Tibial nerve (tissue), 4 donors: ENCODE data around the gene PKNOX2. TPM values are rescaled to one million over a fixed set of nuclear protein-coding genes. Genes with fewer than 3 reads are reported as not detected.

Experiments
- DNase-seq, 2 donors: peaks; one replicate each; pipeline ENCODE4 v3.0.0-alpha.2; 2019; ENCODE audit warnings: low spot score in 2 of 2
- H3K27ac ChIP-seq, 4 donors: fragments of 200-600 bp; sonication (generic) in 3 of 4; one replicate each; pipeline ENCODE4 v1.5.1; 2017 to 2019; ENCODE audit warnings: mild to moderate bottlenecking in 1 of 4
- H3K27me3 ChIP-seq, 2 donors: fragments of 200-600 bp; sonication (generic) in 1 of 2; one replicate each; pipeline versions ENCODE4 v1.5.1 to v1.6.0; 2017 to 2019
- H3K36me3 ChIP-seq, 3 donors: fragments of 200-600 bp; sonication (generic); one replicate each; pipeline ENCODE4 v1.5.1; 2018 to 2019
- H3K4me1 ChIP-seq, 4 donors: fragments of 200-600 bp; sonication (generic) in 3 of 4; one replicate each; pipeline ENCODE4 v1.5.1; 2017 to 2019
- H3K4me3 ChIP-seq, 4 donors: fragments of 200-600 bp; sonication (generic) in 3 of 4; one replicate each; pipeline ENCODE4 v1.5.1; 2017 to 2019; ENCODE audit warnings: mild to moderate bottlenecking in 1 of 4, moderate library complexity in 1 of 4
- H3K9me3 ChIP-seq, 4 donors: fragments of 200-600 bp; sonication (generic) in 3 of 4; one replicate each; pipeline ENCODE4 v1.5.1; 2017 to 2019
- EP300 ChIP-seq, 2 donors: sonication (generic); formaldehyde crosslinking; IDR thresholded peaks; one replicate each; pipeline ENCODE4 v1.6.1; 2017; ENCODE audit warnings: antibody characterized with exemption in 2 of 2, mild to moderate bottlenecking in 1 of 2
- POLR2A ChIP-seq, 2 donors: fragments of 450-650 bp; IDR thresholded peaks; one replicate each; pipeline ENCODE4 v1.6.1; 2017; ENCODE audit warnings: antibody characterized with exemption in 2 of 2, mild to moderate bottlenecking in 2 of 2, moderate library complexity in 2 of 2
- WGBS, 2 donors: methylation state at CpG; one replicate each; pipeline ENCODE4 v1.1.5; 2018; 5-methylcytosine and 5-hydroxymethylcytosine counted together
- total RNA-seq, 4 donors: library from RNA; depleted of rRNA; stranded (reverse); fragments of >200 nt; gene quantifications; one replicate each; pipeline ENCODE4 v1.1.0, GENCODE V29; 2016
- TF ChIP-seq, protein P1 (sequence below), 5 experiments: fragments of 200-600 bp in 3 of 5; fragments of 450-650 bp in 2 of 5; sonication (generic) in 3 of 5; IDR thresholded peaks; one replicate each; pipeline ENCODE4 v1.5.1; 2016 to 2019; ENCODE audit warnings: antibody characterized with exemption in 5 of 5, mild to moderate bottlenecking in 3 of 5, moderate library complexity in 2 of 5

Gene PKNOX2
- total RNA-seq, 4 donors from 2014 or later: 5.7 to 7.2 (median 6.4) TPM

DNA sequence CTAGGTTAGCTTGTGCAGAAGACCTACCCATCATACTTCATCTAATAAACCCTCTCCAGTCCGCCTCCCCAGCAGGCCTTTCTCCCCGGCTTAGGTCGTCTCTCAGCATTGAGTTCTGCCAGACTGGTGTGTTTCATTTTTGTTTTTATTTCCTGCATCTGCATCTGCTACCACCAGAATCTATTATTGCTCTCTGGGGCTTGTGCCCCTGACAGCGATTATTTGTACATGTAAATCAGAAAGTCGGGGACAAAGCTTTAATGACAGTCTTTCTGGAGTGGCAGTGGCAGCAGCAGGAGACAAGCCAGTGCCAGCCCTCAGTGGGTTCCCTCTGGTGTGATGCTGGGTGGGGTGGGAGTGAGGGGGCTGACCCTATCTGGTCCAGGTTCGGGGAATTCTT is 127.5 kb downstream of the PKNOX2 start:
- 86 to 90% methylated on average over 6 of the region's 6 CpGs for WGBS, 2 donors
- TF ChIP-seq, protein P1, sequence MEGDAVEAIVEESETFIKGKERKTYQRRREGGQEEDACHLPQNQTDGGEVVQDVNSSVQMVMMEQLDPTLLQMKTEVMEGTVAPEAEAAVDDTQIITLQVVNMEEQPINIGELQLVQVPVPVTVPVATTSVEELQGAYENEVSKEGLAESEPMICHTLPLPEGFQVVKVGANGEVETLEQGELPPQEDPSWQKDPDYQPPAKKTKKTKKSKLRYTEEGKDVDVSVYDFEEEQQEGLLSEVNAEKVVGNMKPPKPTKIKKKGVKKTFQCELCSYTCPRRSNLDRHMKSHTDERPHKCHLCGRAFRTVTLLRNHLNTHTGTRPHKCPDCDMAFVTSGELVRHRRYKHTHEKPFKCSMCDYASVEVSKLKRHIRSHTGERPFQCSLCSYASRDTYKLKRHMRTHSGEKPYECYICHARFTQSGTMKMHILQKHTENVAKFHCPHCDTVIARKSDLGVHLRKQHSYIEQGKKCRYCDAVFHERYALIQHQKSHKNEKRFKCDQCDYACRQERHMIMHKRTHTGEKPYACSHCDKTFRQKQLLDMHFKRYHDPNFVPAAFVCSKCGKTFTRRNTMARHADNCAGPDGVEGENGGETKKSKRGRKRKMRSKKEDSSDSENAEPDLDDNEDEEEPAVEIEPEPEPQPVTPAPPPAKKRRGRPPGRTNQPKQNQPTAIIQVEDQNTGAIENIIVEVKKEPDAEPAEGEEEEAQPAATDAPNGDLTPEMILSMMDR (IDR thresholded peaks at IDR 0.05): no peak
- no peak for TF ChIP-seq POLR2A (IDR thresholded peaks at IDR 0.05)
- TF ChIP-seq EP300 (IDR thresholded peaks at IDR 0.05): no peak
- peaks cover 0 to 26% (median 7%) of the 10 kb centered on the region in 4 donors for H3K4me1 ChIP-seq
- no peak for DNase-seq
- no peak overlapping the region for H3K4me3 ChIP-seq
- H3K36me3 ChIP-seq: no peaks in the 10 kb centered on the region
- no peaks in the 10 kb centered on the region for H3K27me3 ChIP-seq
- no peak overlapping the region for H3K27ac ChIP-seq
- no peaks in the 10 kb centered on the region for H3K9me3 ChIP-seq

GRCh38 chr11:125293596-125293995 is 129.0 kb downstream of the PKNOX2 start:
- Histone ChIP-seq H3K9me3 (no peaks in the 10 kb centered on the region), H3K4me1 (peaks cover 0 to 11% (median 0%) of the 10 kb centered on the region in 4 donors), H3K27me3 (no peaks in the 10 kb centered on the region), H3K27ac (no peak overlapping the region), H3K4me3 (no peak overlapping the region), H3K36me3 (no peaks in the 10 kb centered on the region)
- WGBS, 2 donors: 80 to 88% methylated on average over 5 of the region's 5 CpGs
- no peak for DNase-seq
- no peak for TF ChIP-seq EP300 (IDR thresholded peaks at IDR 0.05)
- TF ChIP-seq, protein P1 (IDR thresholded peaks at IDR 0.05): no peak

GRCh38 chr11:125295931-125296330 is 131.4 kb downstream of the PKNOX2 start:
- DNase-seq: no peak
- Histone ChIP-seq H3K4me1 (peaks cover 0 to 8% (median 2%) of the 10 kb centered on the region in 4 donors), H3K36me3 (no peaks in the 10 kb centered on the region), H3K27me3 (no peaks in the 10 kb centered on the region), H3K27ac (no peak overlapping the region), H3K9me3 (no peaks in the 10 kb centered on the region), H3K4me3 (no peak overlapping the region)
- WGBS, 2 donors: 55 to 60% methylated on average over 6 of the region's 6 CpGs
- TF ChIP-seq, protein P1 (IDR thresholded peaks at IDR 0.05): no peak
- TF ChIP-seq POLR2A (IDR thresholded peaks at IDR 0.05) (no peak), EP300 (IDR thresholded peaks at IDR 0.05) (no peak)

DNA sequence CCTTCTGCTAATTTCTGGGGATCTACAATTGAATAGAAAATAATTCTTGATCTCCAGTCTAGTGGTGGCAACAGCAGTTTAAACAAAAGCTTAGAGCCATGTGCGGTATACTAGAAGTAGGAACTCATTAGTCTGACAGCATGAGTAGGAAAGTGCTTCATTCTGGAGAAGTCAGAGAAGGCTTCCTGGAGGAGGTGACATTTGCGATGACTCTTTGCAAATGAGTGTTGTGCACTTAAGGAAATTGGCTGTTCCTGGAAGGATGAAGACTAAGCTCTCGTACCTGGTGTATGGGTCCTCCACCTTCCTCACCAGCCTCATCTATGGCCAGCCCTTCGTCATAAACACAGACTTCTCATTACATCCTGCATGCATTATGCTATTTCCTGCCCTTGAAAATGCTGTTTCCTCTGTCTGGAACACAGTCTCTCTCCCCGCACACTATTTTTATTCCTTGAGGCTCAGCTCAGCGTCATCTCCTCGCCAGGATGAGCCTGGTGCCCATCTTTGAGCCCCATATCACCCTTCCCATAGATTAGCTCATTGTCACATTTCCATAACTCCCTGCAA is 132.9 kb downstream of the PKNOX2 start:
- no peak for TF ChIP-seq EP300 (IDR thresholded peaks at IDR 0.05)
- no peak for TF ChIP-seq POLR2A (IDR thresholded peaks at IDR 0.05)
- TF ChIP-seq, protein P1 (IDR thresholded peaks at IDR 0.05): no peak
- no peak overlapping the region for H3K27ac ChIP-seq
- DNase-seq: no peak
- H3K36me3 ChIP-seq: no peaks in the 10 kb centered on the region
- H3K4me3 ChIP-seq: no peak overlapping the region
- no peaks in the 10 kb centered on the region for H3K27me3 ChIP-seq
- peaks cover 0 to 11% (median 3%) of the 10 kb centered on the region in 4 donors for H3K4me1 ChIP-seq
- no peaks in the 10 kb centered on the region for H3K9me3 ChIP-seq
- 88 to 90% methylated on average over 7 of the region's 7 CpGs for WGBS, 2 donors

DNA sequence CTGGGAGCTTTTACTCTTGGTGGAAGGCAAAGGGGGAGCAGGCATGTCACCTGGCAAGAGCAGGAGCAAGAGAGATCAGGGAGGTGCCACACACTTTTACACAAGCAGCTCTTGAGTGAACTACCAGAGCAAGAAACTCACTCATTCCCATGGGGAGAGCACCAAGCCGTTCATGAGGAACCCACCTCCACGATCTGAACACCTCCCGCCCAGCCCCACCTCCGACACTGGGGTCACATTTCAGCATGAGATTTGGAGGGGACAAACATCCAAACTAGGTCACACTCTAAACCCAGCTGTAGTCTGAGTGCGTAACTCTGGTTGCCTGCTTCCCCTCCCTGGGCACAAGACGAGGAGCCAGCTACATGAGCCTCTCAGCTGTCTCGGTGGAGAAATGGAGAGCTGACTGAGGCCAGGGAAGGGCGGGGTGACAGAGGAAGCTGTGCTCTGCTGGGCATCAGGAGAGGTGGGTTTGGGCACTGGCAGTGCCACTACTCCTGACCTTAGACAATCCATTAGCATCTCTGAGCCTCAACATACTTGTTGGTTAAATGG is 134.6 kb downstream of the PKNOX2 start:
- Histone ChIP-seq H3K27ac (no peak overlapping the region), H3K4me3 (no peak overlapping the region), H3K4me1 (peaks cover 0 to 11% (median 3%) of the 10 kb centered on the region in 4 donors), H3K36me3 (no peaks in the 10 kb centered on the region), H3K27me3 (no peaks in the 10 kb centered on the region), H3K9me3 (no peaks in the 10 kb centered on the region)
- no peak for DNase-seq
- no peak for TF ChIP-seq EP300 (IDR thresholded peaks at IDR 0.05)
- TF ChIP-seq, protein P1 (IDR thresholded peaks at IDR 0.05): no peak
- TF ChIP-seq POLR2A (IDR thresholded peaks at IDR 0.05): no peak
- 87 to 95% methylated on average over 8 of the region's 8 CpGs for WGBS, 2 donors
